GOT3 (cell line): ENCODE results near the gene TWF2.

ENCODE experiments used
- DNase-seq: peaks from one replicate; lab custom pipeline; 2025; ENCODE audit warnings: mixed read lengths; lab: John Stamatoyannopoulos, UW

TWF2 gene

DNA sequence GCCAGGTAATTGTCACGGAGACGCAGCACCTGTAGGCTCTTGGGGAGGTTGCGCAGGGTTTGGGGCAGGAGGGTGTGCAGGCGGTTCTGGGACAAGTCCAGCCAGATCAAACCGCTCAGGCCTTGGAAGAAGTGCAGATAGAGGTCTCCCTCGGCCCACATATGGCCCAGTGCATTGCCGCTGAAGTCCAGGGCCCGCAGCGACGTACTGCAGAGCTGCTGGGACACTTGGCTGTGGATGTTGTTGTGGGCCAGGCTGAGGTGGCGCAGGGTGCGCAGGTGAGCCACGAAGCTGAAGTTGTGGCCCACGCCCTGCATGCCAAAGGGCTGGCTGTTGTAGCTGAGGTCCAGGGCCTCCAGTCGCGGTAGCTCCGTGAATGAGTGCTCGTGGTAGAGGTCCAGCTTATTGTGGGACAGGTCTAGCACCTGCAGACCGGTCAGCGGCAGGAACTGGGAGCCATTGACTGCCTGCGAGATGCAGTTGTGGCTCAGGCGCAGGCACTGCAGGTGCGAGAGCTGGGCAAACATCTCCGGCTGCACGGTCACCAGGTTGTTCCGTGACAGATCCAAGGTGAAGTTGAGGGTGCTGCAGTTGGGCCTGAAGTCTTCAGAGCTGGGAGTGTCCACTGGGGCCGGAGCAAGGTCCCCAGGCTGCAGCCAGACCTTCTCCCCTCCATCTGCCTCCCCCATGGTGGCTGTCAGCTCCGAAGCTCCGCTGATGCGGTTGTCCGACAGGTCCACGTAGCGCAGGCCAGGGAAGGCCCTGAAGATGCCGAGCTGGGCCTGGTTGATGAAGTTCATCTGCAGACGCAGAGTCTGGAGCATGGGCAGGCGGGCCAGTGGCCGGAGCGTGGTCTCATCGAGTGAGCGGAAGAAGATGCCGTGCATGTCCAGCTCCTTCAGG, 16.4 kb downstream of the TWF2 start:
- no peak for DNase-seq

DNA sequence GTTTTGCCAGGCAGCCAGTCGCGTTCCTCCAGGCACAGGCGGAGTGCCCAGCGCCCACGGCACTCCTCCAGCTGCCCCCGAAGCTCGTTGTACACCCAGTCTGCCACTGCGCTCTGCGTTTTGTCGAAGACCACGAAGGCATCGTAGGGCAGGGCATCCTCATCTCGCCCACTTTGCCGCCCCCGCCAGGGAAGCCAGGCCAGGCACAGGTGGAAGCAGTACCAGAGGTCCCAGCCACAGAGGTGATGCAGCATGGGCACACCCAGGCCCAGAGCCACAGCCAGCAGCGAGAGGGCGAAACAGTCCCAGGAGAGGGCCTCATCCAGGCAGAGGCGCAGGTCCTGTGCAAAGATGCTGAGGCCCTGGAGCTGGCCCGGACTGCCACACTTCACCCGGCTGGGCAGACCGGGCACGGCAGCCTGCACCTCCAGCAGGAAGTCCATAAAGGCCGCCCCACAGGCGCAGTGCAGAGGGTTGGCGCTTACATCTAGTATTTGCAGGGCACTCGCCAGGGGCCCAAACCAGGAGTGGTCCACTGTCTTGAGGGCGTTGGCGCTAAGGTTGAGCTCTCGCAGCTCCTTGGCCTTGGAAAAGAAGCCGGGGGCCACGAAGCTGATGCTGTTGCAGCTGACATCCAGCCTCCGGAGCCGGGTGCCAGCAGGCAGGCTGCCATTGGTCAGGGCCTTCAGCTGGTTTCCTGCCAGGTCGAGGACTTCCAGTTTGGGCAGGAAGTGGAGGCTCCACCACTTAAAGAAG, 17.2 kb downstream of the TWF2 start:
- DNase-seq = no peak

DNA sequence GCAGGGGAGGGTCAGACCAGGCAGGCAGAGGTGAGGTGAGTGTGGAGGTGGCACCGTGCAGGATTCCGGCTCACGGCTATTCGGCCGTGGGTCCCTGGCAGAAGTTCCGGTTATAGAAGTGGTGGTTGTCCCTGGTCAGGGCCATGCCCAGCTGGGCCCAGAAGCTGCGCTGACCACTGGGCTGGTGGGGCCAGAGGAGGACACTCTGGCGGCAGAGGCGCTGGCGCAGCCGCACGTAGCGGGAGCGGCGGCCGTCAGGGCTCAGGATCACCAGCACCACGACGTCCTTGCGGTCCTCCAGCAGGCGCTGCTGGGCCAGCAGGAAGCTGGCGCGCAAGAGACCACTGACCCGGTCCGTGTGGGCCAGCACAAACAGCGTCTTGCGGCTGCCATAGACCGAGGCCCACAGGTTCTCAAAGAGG, 17.8 kb downstream of the TWF2 start:
- DNase-seq = no peak

DNA sequence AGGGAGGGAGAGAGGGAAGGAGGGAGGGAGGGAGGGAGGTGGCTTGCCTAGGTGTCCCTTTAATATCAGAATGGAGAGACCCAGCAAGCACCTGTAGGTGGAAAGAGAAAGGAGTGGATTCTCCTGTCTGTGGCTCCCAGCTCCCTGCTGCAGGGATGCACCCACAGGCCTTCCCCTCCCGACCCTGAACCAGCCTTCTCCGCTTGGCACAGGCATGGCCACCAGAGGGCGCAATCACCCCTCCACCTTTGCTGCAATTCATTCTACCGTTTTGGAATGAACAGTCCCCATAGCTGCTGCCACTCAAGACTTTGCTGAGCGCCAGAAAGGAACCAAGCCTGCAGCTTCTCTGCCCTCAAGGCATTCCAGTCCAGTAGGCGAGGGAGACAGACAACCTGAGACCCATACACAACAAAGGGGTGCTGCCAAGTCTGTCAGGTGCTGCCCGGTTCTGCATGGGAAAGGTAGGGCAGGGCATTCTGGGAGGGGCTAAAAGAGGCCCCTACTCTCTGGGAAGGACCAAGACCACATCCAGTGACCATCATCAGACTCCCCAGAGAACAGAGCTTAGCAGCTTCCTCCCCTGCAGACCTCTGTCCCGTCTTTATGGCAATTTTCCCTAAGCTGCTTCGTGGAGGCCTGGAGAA, 18.5 kb downstream of the TWF2 start:
- peak; percentile 51 for DNase-seq

DNA sequence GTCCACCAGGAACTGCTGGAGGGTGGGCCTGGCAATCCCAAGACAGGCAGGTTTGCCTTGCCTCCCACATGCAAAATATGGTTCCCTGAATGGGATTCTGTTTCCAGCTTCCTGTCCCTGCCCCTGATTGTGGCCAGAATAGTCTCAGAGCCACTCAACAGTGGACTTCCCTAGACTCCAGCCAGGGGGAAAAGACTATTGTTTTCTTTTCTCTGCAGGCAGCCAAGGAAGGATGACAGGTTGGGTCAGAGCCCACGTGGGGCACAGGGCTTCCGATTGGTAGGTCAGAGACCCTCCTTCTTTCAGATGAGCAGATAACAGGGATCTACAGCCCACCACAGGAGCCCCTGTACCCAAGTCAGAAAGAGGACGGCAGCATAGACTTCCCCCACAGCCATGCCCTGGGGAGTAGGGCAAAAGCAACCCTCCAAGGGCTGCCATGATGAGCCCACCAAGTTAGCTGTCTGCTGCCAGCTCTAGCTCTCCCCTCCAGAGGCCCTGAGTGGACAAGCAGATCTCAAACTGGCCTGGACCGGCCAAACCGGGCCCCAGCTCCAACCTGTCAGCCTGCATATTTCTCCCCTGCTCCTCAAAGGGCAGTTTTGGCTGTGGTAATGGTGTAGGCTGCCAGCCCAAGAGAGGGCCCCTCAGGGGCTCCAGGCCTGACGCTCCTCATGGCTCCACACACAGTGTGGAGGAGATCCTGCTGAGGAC, 19.9 kb downstream of the TWF2 start:
- DNase-seq = no peak

DNA sequence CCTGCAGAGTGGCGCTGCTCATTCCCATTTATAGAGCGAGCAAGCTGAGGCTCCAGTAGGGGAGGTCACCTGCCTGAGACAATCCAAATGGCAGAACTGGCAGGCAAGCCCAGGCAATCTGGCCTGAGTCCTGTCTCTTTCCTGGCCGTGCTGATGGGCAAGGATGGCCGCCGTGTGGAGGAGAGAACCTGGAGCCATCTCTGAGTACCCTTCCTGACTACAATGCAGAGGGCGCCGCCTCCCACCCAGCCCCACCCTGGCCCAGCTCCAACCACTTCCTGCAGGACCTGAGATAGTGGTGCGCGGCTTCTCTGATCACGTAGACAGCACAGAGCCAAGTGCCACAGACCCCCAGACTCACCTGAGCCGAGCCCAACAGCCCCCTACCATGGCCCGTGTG, 20.5 kb downstream of the TWF2 start:
- no peak for DNase-seq

DNA sequence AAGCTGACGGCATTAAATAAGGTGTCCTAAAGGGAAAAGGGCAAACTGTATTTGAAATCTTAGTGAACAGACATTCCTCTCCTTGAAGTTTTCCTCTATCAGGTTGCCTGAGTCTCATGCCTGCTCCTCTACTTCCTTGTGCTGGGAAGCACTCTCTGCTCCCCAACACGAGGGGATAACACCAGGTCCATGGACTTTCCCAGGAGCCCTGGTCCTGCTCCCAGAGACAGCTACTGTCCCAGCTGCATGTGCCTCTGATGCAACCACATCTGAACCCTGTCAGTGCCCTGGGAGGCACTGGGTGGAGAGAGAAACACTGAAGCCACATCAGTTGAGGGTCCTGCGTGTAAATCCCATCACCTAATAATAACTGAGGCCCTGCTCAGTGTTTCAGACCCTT, 20.9 kb downstream of the TWF2 start:
- no peak for DNase-seq

DNA sequence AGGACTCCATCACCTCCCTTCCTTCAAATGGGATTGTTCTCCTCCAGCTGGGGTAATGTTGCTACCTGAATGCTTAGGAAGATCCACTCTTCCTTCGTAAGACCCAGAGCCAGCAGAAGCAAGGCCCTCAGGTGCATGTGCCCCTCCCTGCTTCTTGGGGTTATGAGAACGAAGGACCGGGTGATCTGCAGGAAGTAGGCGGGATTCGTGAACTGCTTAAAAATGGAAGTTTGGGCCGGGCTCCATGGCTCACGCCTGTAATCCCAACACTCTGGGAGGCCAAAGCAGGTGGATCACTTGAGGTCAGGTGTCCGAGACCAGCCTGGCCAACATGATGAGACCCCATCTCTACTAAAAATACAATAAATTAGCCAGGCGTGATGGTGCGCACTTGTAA, 21.6 kb downstream of the TWF2 start:
- no peak for DNase-seq

DNA sequence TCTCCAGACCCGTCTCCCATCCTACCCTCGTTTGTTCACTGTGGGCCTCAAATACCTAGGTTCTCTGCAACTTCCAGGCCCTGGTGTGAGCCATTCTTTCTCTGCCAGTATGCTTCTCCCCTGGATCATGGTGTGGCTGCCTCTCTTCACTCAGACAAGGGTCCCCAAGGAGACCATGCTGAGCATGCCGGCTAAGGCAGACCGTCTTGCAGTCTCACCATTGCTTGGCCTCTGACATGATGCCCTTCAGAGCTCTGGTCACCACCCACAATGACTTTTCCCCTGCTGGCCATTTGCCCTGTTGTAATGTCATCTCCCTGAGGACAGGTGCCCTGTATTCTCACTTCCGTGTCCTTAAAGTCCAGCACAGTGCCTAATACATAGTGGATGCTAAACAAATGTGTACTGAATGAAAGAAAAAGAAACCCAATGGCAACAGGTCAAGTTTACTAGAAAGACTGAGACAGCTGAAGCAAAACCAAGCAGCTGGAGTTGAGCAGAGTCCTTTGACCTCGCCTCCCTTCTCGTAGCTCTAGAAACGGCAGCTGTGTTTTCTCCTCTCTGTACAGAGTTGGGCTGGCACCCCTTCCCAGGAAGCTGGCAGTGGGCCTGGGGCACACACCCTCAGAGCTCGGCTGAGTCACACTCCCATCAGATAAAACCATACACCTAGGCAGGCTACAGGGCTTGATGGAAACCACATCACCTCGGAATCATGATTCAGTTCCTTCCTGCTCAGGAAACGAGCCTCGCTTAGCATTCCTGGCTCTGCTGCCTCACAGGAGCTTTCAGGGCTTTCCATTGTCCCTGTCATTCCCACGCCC, 22.2 kb downstream of the TWF2 start:
- DNase-seq = no peak

DNA sequence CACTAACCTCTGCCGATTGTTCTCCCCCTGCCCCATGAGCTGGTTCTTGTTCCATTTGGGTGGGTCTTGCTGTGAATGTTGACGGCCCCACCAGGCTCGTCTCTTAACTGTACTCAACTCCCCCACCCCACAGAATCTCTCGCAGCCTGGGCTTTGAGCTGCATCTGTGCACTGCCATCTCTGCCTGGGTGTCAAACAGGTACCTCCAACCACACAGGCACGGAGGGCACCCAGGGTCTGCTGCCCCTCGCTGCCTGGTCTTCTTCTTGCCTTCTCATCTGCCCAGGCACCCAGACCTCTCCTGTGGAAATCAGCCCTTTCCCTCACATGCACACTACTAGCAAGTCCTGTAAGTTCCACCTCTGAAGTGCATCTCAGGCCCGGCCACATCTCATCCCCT, 23.6 kb downstream of the TWF2 start:
- no peak for DNase-seq

DNA sequence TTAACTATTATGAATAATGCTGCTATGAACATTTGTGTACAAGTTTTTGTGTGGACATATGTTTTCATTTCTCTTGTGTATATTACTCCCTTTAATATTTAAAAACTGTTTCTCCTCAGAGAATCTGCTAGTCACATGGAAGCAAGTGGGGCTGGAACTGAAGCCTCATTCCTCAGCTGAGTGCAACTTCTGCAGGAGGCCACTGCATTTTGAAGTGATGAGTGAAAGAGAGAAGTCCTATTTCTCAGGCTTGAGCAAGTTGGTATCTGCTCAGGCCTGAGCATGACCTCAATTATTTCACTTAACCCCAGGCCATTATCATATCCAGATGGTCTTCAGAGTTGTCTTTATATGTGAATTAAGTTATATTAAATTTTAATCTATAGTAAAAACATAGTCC, 25.1 kb downstream of the TWF2 start:
- DNase-seq = no peak

DNA sequence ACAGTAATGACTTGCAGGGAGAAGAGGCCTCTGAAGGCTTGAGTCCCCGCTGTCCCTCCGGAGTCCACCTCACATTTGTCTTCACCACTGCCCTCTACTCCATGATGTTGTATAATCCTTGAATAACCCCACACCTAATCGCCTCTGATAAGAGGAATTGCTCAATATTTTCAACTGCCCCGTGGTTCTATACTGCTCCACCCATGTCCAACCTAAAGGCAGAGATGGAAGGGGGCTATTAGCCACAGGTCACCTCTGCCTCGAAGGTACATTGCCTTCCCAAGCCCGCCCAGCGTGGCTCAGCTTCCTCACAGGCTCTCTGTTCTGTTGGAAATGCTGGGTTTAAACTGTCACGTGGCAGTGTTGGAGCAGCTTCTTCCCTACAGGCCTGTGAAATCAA, 26.0 kb downstream of the TWF2 start:
- no peak for DNase-seq

DNA sequence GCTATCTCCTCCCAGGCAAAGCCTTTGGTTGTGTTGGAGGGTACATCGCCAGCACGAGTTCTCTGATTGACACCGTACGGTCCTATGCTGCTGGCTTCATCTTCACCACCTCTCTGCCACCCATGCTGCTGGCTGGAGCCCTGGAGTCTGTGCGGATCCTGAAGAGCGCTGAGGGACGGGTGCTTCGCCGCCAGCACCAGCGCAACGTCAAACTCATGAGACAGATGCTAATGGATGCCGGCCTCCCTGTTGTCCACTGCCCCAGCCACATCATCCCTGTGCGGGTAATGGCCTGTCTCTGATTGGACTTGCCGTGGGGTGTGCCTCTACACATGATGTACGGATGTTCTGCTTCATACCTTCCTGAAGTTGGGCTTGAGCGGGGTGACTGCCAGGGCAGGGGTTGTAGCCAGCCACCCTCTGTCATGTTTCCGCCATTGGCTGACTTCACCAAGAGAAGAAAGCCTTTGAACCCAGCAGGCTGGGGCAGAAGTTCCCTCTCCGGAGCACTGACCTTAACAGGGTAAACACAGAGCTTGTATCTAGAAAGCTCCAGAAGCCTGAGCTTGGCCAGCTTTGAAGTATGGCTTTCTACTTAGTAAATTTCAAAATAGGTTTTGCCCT, 27.6 kb downstream of the TWF2 start:
- no peak for DNase-seq

DNA sequence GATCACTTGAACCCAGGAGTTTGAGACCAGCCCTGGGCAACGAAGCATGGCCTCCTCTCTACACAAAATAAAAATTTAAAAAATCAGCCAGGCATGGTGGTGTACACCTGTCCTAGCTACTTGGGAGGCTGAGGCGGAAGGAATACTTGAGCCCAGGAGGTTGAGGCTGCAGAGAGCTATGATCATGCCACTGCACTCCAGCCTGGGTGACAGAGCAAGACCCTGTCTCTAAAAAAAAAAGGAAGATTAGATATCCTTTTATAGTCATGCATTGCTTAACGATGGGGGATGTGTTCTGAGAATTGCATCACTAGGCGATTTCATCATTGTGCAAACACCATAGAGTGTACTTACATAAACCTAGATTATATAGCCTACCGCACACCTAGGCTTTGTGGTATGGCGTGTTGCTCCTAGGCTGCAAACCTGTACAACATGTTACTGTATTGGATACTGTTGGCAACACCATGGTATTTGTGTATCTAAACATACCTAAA, 28.4 kb downstream of the TWF2 start:
- DNase-seq = no peak

DNA sequence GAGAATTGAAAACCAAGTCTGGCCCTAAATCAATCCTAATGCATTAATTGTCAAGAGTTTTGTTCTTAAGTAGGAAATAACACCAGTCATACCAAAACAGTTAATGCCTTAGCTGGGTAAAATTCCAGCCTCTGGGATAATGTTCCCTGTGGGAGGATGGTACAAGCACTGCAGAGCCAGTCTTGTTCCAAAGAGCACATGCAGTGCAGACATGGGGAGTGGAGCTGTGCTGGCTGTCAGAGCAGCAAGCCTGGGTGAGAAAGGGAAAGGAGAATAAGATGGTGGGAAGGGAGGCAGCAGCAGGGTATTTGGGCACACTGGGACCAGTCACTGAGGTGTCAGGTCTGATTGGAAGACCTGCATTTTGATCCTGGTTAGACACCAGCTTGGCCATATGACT, 28.9 kb downstream of the TWF2 start:
- no peak for DNase-seq

DNA sequence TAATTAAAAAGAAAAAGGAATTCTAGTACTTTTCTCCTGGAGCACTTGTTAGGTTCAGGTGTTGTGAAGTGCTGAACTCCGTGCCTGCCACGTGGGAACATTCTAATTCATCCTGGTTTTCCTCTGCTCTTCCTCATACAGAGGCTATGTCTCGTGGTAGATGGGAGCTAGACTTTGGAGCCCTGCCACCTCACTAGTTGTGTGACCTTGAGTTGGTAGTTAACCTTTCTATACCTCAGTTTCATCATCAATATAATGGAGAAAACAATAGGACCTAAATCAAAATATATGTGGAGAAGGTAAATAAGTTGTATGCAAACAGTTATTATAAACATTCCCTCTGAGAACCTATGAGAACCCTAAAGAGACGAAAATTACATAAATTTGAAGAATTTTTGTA, 30.4 kb downstream of the TWF2 start:
- DNase-seq = no peak

DNA sequence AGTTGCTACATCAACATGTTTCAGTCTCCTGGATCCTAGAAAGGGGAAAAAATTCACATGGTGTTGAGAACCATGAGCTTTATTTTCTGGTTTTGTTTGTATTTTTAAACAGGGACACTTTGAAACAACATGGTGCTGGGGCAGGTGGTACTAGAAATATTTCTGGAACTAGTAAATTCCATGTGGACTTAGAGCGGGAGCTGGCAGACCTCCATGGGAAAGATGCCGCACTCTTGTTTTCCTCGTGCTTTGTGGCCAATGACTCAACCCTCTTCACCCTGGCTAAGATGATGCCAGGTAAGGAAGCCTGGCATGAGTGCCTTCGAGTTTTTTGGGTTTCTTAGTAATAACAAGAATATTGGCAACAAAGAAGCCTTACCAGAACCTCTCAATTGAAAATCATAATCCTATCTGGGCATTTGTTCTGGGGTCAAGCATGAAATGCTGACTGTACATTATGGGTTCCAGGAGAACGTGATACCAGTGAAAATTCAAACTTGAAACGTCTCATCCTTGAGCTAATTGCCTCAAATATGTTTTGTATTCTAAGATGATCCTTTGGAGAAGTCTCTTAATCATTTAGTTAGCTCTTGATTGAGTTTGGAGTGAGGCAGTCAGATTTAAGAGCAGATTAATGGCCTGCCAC, 33.1 kb downstream of the TWF2 start:
- DNase-seq = no peak

DNA sequence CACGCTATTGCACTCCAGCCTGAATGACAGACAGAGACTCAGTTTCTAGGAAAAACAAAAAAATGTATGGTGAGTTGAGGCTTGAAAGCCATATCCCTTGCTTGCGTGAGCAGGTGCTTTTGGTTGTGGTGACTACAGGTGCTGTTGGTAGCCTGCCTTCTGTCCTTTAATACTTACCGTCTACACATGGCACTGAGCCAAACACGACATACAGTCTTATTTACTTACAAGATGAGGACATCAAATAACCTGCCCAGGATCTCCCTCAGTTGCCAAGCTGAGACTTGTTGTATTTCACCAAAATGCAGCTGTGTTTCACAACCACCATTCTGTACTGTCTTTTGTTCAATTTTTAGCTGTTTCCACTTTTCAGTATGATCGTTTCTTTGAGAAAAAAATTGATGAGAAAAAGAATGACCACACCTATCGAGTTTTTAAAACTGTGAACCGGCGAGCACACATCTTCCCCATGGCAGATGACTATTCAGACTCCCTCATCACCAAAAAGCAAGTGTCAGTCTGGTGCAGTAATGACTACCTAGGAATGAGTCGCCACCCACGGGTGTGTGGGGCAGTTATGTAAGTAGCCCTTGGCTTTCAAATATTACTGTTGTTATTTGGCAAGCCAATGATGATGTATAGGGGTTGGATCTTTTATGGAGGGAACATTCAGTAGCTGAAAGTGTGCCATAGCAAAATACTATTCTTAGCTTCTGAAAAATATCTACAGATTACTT, 34.5 kb downstream of the TWF2 start:
- no peak for DNase-seq

DNA sequence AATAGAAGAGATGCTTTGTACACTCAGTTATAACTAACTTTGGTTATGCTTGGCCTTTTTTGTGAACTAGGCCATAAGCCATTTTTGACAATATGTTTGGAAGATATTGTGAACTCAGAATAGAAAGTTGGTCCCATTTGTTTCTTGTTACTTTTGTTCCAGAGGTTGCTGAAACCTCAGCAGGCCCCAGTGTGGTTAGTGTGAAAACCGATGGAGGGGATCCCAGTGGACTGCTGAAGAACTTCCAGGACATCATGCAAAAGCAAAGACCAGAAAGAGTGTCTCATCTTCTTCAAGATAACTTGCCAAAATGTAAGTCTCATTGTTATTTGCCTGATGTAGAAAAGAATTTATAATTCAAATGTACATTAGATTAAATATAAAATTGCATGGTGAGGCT, 35.3 kb downstream of the TWF2 start:
- DNase-seq = no peak
